ENCODE data around the gene TIAM2.

DNA sequence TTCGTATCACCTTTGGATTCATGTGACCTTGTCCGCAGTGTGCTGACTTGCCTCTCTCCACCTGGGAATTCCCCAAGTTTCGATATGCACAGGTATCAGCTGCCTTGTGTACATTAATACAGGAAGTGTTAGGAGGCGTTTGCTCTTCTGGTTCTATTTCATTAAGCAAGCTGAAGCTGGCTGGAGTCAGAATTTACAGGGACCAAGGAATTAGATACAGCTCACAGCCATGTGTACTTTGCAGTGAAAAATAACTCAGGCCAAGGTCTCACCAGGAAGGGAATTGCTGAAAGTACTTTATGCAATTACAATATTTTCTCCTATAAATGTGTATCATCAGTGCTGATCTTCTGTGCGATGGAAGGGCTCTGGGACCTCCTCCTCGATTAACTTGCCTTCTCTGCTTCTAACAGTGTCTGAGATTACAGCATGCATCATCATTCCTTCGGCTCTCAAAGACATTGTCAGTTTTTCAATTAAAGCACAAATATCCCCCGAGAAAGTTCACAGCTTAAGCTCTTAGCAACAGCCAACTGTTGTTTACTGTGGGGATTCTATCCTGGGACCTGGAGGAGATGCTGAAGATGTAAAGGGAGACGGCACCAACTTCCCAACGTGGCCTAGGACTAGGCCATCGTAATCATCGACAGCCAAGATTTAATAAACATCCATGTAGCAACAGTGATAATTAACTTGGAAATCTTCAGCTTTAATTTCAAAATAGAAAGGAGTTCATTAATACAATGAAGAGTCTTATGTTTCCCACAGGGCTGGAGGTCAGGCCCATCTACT is 13.8 kb upstream of the TIAM2 start:
- TF ChIP-seq POLR2A (IDR thresholded peaks at IDR 0.05; ENCODE audit: low read length) (no peak), GATA1 (IDR thresholded peaks at IDR 0.05; ENCODE audit: low read depth, low read length) (no peak)

Measured in erythroblast (primary cell).